ENCODE measurements around the gene PLCL2. TPM values are rescaled to one million over a fixed set of nuclear protein-coding genes. Genes with fewer than 3 reads are reported as not detected.

The PLCL2 gene
- total and polyA plus RNA-seq, 9 donors, result 12.6 to 54.2 (median 24.7) TPM

GRCh38 chr3:16936233-16936632, 51.5 kb downstream of the PLCL2 start:
- Histone ChIP-seq H3K27me3 (no peaks in the 10 kb centered on the region), H3K36me3 (no peaks in the 10 kb centered on the region), H3K4me1 (ENCODE audit: insufficient read depth) (peaks cover 8% of the 10 kb centered on the region), H3K27ac (no peak overlapping the region), H3K9me3 (no peaks in the 10 kb centered on the region), H3K4me3 (no peak overlapping the region)
- intact Hi-C loops (cut with DNase I), result no loop called here
- 30 to 61% (median 48%) methylated on average over 2 of the region's 2 CpGs for WGBS, 3 donors
- TF ChIP-seq, protein P1, sequence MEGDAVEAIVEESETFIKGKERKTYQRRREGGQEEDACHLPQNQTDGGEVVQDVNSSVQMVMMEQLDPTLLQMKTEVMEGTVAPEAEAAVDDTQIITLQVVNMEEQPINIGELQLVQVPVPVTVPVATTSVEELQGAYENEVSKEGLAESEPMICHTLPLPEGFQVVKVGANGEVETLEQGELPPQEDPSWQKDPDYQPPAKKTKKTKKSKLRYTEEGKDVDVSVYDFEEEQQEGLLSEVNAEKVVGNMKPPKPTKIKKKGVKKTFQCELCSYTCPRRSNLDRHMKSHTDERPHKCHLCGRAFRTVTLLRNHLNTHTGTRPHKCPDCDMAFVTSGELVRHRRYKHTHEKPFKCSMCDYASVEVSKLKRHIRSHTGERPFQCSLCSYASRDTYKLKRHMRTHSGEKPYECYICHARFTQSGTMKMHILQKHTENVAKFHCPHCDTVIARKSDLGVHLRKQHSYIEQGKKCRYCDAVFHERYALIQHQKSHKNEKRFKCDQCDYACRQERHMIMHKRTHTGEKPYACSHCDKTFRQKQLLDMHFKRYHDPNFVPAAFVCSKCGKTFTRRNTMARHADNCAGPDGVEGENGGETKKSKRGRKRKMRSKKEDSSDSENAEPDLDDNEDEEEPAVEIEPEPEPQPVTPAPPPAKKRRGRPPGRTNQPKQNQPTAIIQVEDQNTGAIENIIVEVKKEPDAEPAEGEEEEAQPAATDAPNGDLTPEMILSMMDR (IDR thresholded peaks at IDR 0.05), result no peak
- TF ChIP-seq EP300 (IDR thresholded peaks at IDR 0.05) (no peak), POLR2A (IDR thresholded peaks at IDR 0.05) (no peak)
- no peak for DNase-seq

GRCh38 chr3:16936676-16937230, 52.0 kb downstream of the PLCL2 start:
- H3K9me3 ChIP-seq, result no peaks in the 10 kb centered on the region
- no peak overlapping the region for H3K27ac ChIP-seq
- no peak for TF ChIP-seq EP300 (IDR thresholded peaks at IDR 0.05)
- TF ChIP-seq POLR2A (IDR thresholded peaks at IDR 0.05), result no peak
- TF ChIP-seq, protein P1 (IDR thresholded peaks at IDR 0.05), result no peak
- H3K36me3 ChIP-seq, result no peaks in the 10 kb centered on the region
- no peaks in the 10 kb centered on the region for H3K27me3 ChIP-seq
- H3K4me1 ChIP-seq (ENCODE audit: insufficient read depth), result peaks cover 8% of the 10 kb centered on the region
- H3K4me3 ChIP-seq, result no peak overlapping the region
- intact Hi-C loops (cut with DNase I), result no loop called here
- 72 to 83% (median 79%) methylated on average over 7 of the region's 7 CpGs for WGBS, 3 donors
- DNase-seq, result no peak

DNA sequence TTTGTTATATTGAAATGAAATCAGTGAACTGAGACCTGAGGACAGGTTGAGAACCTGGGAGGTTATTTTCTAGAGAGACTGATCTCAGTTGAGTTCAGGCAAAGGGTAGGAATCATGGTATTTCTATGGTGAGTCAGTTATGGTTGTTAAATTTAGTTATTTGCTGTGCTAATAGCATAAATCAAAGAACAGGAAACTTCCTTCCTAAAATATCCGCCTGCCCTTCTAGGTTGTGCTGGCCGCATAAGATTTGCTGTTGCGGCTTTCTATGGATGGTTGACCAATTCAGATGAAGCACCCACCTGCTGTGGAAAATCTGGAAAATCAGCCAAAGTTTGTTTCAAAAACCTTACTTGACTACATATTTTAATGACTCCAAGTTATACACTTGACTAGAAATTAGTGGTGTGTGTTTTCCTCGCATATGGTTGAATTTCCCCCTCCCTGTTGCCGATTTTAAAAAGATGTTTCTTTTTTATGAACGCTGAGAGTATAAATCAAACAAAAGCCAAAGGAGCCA, 52.6 kb downstream of the PLCL2 start:
- no peak for DNase-seq
- no peak overlapping the region for H3K27ac ChIP-seq
- no peaks in the 10 kb centered on the region for H3K9me3 ChIP-seq
- no peaks in the 10 kb centered on the region for H3K27me3 ChIP-seq
- 76 to 89% (median 87%) methylated on average over 6 of the region's 6 CpGs for WGBS, 3 donors
- H3K4me3 ChIP-seq, result no peak overlapping the region
- TF ChIP-seq EP300 (IDR thresholded peaks at IDR 0.05), result no peak
- no peak for TF ChIP-seq POLR2A (IDR thresholded peaks at IDR 0.05)
- TF ChIP-seq, protein P1 (IDR thresholded peaks at IDR 0.05), result no peak
- H3K36me3 ChIP-seq, result no peaks in the 10 kb centered on the region
- peaks cover 8% of the 10 kb centered on the region for H3K4me1 ChIP-seq (ENCODE audit: insufficient read depth)
- intact Hi-C loops (cut with DNase I), result no loop called here

DNA sequence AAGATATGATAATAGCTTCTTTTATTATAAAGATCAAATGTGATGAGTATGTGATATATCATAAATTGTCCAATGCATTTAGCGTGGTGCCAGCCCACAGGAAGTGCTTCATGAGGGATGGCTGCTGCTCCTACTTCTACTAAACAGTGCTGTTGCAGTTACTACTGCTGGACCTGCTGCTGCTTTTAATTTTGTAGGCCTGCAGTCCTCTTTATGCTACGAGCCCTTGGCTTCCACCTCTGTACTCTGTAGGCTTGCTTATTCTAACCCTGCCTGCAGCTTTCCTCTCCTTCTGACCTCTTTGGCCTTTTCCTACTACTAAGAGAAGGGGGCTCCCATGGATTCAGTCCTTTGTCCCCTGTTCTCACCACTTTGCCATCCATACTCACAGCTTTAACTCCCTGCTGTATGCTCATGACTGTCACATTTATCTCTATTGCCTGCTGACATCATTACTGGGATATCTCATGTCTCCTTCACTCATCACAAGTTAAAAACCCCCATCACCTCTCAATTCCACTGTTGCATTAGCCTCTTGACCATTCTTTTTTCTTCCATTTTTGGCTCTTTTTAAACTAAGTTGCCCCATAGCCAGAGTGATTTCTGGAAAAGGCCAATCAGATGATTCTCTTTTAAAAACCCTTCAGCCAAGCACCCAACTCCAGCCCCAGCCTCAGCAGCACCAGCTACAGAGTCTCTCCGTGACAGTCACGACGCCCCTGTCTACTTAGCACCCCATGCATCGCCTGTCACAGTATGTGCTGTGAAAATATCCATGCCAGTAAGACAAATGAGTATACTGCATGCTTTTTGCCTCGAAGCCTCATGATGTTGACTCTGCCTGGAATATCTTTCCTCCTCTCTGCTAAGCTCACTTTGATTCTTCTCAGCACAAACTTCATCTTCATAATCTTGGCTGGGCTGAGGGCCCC, 56.3 kb downstream of the PLCL2 start:
- Histone ChIP-seq H3K4me3 (no peak overlapping the region), H3K9me3 (no peaks in the 10 kb centered on the region), H3K27me3 (no peaks in the 10 kb centered on the region), H3K36me3 (no peaks in the 10 kb centered on the region), H3K4me1 (ENCODE audit: insufficient read depth) (peaks cover 7% of the 10 kb centered on the region), H3K27ac (no peak overlapping the region)
- TF ChIP-seq EP300 (IDR thresholded peaks at IDR 0.05), result no peak
- TF ChIP-seq, protein P1 (IDR thresholded peaks at IDR 0.05), result no peak
- TF ChIP-seq POLR2A (IDR thresholded peaks at IDR 0.05), result no peak
- WGBS, 3 donors, result 92 to 95% (median 93%) methylated on average over 7 of the region's 7 CpGs
- intact Hi-C loops (cut with DNase I), result no loop called here
- DNase-seq, result no peak

Data from ovary (tissue), 9 donors.